Left renal pelvis (tissue), 4 donors: Measurements from ENCODE around the gene CTDP1. TPM values are rescaled to one million over a fixed set of nuclear protein-coding genes. Genes with fewer than 3 reads are reported as not detected.

Experiments used
- DNase-seq, 4 donors: peaks; one replicate each; pipeline ENCODE4 v3.0.0-alpha.2; 2013; ENCODE audit warnings: low read depth in 4 of 4, low spot score in 3 of 4
- polyA plus RNA-seq, 4 donors: library from polyadenylated mRNA; unstranded; fragments of 120-200 nt; gene quantifications; one replicate each; pipeline ENCODE4 v1.2.1, GENCODE V29; 2013; ENCODE audit not compliant: insufficient read length in 4 of 4

The CTDP1 gene
- polyA plus RNA-seq, 4 donors: 9.5 to 15.3 (median 11.7) TPM

- no peak for DNase-seq
Measured at GRCh38 chr18:79695856-79696850, 16.6 kb downstream of the CTDP1 start.

- no peak for DNase-seq
Measured at GRCh38 chr18:79697178-79697577, 17.6 kb downstream of the CTDP1 start.

DNA sequence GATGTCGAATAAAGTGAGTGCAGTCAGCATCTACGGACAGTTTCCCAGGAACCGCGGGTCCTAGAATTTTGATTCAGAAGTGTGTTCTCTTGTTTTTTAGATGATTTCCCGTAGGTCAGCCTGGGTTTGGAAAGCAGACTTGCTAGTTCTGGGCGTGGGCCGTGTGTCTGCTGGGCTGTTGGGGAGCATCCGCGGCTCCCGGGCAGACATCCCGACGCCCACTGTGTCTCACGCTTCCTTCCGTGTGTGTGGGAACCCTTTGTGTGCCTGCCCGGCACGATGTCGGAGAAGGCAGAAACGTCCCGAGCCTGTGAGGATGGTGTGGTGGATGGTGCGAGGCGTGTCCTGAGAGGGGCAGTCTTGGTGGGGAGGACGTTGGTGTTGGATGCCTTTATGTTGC, 18.4 kb downstream of the CTDP1 start:
- no peak for DNase-seq

DNA sequence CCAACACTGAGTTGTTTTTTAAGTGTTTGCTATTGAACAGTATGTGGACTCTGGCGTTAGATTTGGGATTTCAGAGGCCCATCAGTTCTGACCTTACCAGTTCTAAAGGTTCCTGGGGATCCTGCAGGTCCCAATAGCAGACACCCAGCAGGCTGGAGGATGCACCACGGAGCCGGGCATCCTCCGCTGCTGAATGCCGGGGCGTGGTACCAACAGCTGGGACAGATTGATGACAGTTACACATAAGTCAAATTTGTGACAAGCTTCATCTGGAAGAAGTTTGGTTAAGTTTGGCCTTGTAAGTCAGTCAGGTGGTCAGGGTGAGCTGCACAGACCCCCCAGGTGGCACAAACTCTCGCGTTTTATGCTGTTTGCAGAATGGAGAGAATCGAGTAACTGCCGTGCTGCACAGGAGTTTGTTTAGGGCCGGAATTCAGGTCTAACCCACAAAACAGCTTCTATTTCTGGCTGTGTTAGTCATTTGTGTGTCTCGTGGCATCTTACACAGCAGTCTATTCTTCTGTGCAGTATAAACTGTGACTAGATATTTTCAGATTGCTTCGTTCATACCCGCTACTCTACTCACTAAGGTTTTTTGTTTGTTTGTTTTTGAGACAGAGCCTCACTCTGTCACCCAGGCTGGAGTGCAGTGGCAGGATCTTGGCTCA, 19.2 kb downstream of the CTDP1 start:
- no peak for DNase-seq

GRCh38 chr18:79699653-79700052, 20.1 kb downstream of the CTDP1 start:
- no peak for DNase-seq

DNA sequence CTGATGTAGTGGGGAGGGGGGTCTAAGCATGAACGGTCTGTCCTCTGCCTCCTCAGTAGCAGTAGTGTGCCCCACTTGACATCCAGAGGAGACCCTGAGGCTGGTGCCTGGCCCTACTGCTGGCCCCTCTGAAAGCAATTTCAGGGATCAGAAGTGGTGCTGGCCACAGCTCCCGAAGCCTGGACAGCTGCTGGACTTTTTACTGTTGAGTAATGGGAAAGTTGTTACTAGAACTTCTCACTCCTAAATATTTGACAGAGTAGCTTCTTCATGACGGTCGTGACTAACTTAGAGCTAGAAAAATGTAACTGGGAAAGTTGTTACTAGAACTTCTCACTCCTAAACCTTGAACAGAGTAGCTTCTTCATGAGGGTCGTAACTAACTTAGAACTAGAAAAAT, 23.3 kb downstream of the CTDP1 start:
- no peak for DNase-seq

- no peak for DNase-seq
Measured at GRCh38 chr18:79704631-79705030, 25.0 kb downstream of the CTDP1 start.

DNA sequence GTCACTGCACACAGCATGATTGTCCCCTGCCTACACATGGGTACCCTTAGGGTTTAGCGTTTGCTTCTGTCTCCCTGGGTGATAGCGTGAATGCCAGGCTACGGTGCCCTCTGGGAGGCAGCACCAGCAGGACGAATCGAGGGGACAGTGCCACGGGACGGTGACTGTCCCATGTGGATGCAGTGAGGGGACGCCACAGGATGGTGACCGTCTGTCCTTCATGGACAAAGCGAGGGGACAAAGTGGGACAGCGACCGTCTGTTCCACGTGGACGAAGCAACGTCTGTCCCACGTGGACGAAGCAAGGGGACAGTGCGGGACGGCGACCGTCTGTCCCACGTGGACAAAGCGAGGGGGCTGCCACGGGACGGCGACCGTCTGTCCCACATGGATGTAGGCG, 25.7 kb downstream of the CTDP1 start:
- DNase-seq: no peak

- no peak for DNase-seq
Measured at GRCh38 chr18:79706006-79706405, 26.4 kb downstream of the CTDP1 start.

GRCh38 chr18:79706658-79707057, 27.1 kb downstream of the CTDP1 start:
- no peak for DNase-seq

GRCh38 chr18:79707239-79707638, 27.6 kb downstream of the CTDP1 start:
- no peak for DNase-seq

DNA sequence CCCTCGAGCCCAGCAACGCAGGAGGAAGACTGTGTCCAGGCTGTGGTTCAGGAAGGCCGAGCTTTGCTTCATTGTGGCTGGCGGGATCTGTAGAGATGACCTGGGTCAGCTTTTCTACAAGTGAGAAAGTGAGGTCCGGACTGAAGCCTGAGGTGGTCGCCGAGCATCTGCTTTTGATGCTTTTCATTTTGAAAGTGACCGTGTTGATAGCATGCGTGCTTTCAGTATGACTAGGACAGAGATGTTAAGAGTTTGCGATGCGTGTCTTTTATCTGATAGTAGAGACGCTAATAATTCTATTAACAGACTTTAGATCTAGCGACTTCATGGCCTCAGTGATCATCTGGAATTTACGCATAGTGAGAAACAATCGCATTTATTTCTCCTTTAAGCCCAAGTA, 28.1 kb downstream of the CTDP1 start:
- DNase-seq: no peak

DNA sequence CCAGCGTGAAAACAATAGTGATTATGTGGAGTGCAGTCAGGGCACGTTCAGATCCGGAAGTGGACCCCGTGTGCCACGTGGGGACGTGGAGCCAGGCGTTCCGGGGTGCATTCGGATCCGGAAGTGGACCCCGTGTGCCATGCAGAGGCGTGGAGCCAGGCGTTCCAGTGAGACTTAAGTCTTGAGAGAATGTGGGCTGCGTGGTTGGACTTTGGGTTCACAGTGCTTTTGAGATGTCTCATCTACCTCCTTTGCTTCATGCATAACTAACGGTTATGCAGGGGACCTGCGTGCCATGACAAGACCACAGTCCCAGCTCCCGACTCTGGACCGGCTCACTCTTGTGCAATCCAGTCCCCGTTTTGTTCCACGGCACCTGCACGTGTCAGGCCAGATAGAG, 28.8 kb downstream of the CTDP1 start:
- DNase-seq: no peak

DNA sequence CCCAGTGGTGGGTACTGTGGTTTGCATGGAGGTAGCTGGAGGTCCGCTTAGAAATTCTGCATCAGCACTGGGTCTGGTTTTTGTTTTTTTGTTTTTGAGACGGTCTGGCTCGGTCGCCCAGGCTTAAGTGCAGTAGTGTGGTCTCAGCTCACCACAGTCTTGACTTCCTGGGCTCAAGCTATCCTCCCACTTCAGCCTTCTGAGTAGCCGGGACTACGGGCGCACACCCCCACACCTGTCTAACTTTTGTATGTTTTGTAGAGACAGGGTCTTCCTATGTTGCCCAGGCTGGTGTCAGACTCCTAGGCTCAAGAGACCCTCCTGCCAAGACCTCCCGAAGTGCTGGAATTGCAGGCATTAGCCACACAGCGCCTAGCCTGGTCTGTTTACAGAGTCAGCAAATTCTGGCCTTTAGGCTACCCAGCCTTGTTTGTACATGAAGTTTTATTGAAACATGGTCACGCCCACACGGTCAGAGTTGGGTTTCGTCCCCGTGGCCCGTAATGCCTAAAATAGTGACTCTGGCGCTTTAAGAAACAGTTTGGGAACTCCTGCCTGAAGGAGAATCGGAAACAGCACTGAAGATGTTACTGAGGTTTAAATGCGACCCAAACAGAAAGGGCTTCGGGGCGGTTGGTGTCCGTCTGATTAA, 32.7 kb downstream of the CTDP1 start:
- DNase-seq: no peak

DNA sequence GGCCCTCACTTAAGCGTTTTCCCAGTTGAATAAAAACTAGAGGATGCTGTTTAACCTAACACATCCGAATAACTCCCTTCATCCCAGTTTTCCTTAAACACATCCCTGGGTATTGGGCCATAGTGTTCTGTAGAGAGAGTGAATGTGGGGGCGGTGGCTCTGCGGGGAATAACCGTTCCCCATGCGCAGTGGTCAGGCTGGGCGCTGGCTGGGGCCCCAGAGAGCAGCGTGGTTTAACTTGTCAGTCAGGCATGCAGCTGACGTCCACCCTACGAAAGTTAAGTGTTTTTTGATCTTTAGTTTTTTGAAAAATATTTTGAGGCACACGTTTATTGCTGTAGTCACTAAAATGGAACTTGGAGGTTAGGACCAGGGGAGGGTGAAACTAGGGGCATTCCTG, 33.7 kb downstream of the CTDP1 start:
- DNase-seq: no peak

DNA sequence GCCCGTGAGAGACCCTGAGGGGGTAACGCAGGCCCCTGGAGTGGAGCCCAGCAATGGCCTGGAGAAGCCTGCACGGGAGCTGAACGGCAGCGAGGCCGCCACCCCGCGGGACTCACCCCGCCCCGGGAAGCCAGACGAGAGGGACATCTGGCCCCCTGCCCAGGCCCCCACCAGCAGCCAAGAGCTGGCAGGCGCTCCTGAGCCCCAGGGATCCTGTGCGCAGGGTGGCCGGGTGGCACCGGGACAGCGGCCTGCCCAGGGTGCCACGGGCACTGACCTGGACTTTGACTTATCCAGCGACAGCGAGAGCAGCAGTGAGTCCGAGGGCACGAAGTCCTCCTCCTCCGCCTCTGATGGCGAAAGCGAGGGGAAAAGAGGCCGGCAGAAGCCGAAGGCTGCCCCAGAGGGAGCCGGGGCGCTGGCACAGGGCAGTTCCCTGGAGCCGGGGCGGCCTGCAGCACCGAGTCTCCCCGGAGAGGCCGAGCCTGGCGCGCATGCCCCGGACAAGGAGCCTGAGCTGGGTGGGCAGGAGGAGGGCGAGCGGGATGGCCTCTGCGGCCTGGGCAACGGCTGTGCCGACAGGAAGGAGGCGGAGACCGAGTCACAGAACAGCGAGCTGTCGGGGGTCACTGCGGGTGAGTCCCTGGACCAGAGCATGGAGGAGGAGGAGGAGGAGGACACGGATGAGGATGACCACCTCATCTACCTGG, 35.1 kb downstream of the CTDP1 start:
- DNase-seq: no peak

DNA sequence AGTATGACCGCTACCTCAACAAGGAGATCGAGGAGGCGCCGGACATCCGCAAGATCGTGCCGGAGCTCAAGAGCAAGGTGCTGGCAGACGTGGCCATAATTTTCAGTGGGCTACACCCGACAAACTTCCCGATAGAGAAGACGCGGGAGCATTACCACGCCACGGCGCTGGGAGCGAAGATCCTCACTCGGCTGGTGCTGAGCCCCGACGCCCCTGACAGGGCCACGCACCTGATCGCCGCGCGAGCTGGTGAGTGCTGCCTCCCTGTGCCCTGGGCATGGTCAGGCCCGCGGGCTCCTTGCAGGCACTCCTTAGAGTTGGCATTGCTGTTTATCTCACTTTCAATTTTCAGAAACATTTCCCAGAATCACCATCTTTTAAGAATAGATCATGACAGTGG, 35.7 kb downstream of the CTDP1 start:
- no peak for DNase-seq

DNA sequence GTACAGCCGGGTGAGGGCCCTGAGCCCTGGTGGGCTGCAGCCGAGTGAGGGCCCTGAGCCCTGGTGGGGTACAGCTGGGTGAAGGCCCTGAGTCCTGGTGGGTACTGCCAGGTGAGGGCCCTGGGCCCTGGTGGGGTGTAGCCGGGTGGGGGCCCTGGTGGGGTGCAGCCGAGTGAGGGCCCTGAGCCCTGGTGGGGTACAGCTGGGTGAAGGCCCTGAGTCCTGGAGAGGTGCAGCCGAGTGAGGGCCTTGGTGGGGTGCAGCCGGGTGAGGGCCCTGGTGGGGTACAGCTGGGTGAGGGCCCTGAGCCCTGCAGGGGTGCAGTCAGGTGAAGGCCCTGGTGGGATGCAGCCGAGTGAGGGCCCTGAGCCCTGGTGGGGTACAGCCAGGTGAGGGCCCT, 37.5 kb downstream of the CTDP1 start:
- DNase-seq: no peak

DNA sequence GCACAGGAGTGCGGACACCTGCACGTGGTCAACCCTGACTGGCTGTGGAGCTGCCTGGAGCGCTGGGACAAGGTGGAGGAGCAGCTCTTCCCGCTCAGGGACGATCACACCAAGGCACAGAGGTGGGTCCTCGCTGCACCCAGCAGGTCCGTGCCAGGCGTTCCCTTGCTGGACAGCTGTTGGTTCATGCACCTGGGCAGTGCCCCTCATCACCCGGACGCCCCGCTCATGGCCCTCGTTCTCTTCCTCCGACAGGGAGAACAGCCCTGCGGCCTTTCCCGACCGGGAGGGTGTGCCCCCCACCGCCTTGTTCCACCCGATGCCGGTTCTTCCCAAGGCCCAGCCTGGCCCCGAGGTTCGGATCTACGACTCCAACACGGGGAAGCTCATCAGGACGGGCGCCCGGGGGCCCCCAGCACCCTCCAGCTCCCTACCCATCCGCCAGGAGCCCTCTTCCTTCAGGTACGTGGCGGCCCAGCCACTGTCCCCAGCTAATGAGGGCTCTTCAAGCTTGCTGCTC, 38.0 kb downstream of the CTDP1 start:
- no peak for DNase-seq

DNA sequence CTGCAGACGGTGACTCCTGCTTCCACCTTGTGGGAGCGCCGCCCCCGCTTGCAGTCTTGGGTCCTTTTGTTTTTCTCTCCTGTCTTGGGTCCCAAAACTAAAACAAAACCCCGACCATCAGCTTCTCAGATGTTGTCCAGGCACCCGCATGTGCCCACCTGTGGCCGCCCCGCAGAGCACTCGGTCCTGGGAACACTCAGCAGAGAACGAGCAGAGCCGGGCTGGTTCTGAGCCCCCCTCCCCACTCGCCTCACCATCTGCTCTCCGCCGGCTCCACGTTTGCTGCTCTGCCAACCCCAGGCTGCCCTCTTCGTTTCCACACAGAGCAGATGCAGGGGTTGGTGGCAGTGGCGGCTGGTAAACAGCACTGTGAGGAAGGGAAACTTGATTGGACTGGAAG, 38.5 kb downstream of the CTDP1 start:
- DNase-seq: no peak
